WERI-Rb-1 (cell line): ENCODE data around the gene MUC4.
"Not testable (repeated sequence)": the region's sequence is repeated elsewhere in the genome, so short reads cannot be mapped to it uniquely, and the experiment has no call there.

ENCODE experiments used
- DNase-seq: peaks from one replicate; pipeline ENCODE4 v3.0.0-alpha.2; 2020
- H3K27ac ChIP-seq: fragments of 250-450 bp; sonication (Bioruptor Pico); 2 replicates; pipeline ENCODE4 v1.5.1; 2020; ENCODE audit warnings: mild to moderate bottlenecking, moderate library complexity
- H3K27me3 ChIP-seq: fragments of 250-450 bp; sonication (Bioruptor Pico); 2 replicates; pipeline ENCODE4 v1.5.1; 2021; ENCODE audit warnings: mild to moderate bottlenecking, low read depth, moderate library complexity; ENCODE audit not compliant: insufficient read depth, severe bottlenecking
- H3K36me3 ChIP-seq: fragments of 250-450 bp; sonication (Bioruptor Pico); 2 replicates; pipeline ENCODE4 v1.5.1; 2020; ENCODE audit warnings: mild to moderate bottlenecking, moderate library complexity
- H3K4me3 ChIP-seq: 2 replicates; pipeline ENCODE4 v1.5.1; 2011; ENCODE audit warnings: low read depth, mild to moderate bottlenecking, control low read depth, low read length
- H3K9me3 ChIP-seq: fragments of 250-450 bp; sonication (Bioruptor Pico); 2 replicates; pipeline ENCODE4 v1.5.1; 2021; ENCODE audit warnings: mild to moderate bottlenecking, moderate library complexity; ENCODE audit not compliant: severe bottlenecking
- CTCF ChIP-seq: IDR thresholded peaks from 2 replicates; pipeline ENCODE4 v1.5.1; 2011; ENCODE audit warnings: low read depth, mild to moderate bottlenecking, control low read depth, inconsistent platforms, low read length

Gene MUC4

GRCh38 chr3:195828762-195829161 lies 17.0 kb upstream of the MUC4 start:
- Histone ChIP-seq H3K27ac (no peak overlapping the region), H3K36me3 (no peaks in the 10 kb centered on the region), H3K9me3 (no peaks in the 10 kb centered on the region), H3K27me3 (no peaks in the 10 kb centered on the region), H3K4me3 (no peak overlapping the region)
- no peak for DNase-seq
- no peak for TF ChIP-seq CTCF

DNA sequence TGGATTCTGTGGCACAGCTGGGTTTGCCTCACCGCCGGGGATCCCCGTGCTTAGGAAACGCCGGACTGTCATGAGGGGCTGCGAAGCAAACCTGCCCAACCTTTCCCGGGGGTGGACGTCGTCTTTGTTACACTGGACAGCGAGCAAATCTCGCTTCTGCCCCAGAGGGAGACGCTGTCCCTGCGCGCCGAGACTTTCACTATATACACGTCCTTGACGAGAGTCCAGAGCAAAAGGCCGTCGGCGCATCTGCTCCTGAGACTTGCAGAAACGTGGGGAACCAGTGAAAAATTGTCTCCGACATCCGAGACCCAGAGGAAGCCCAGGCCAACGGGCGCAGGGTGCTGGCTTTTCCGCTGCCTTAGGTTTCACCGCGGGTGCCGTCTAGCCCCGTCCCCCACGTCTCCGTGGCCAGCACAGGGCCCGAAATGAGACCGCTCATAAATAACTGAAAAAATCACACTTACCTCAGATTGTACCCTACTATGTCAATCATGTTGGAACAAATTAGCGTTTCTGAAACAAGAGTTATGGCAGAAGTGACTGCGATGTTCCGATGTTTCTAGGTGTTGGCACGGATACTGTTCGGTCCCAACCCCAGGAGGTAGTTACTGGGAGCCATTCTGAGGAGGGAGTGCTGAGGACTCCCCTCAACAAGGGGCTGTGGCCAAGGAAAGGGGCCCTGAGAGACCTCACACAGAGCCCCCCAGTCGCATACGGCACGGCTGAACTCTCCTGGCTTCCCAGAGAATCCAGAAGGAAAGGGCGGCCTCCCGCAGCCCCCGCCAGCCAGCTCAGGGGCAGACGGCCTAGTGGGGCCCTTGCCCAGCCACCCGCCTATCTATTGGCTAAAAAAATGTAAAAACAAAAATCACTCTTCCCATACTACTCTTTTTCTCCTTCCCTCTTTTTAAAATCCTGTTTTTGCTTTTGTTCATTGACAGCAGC lies 14.4 kb upstream of the MUC4 start:
- no peaks in the 10 kb centered on the region for H3K9me3 ChIP-seq
- no peaks in the 10 kb centered on the region for H3K27me3 ChIP-seq
- H3K36me3 ChIP-seq = no peaks in the 10 kb centered on the region
- DNase-seq = no peak
- H3K27ac ChIP-seq = no peak overlapping the region
- H3K4me3 ChIP-seq = no peak overlapping the region
- no peak for TF ChIP-seq CTCF

DNA sequence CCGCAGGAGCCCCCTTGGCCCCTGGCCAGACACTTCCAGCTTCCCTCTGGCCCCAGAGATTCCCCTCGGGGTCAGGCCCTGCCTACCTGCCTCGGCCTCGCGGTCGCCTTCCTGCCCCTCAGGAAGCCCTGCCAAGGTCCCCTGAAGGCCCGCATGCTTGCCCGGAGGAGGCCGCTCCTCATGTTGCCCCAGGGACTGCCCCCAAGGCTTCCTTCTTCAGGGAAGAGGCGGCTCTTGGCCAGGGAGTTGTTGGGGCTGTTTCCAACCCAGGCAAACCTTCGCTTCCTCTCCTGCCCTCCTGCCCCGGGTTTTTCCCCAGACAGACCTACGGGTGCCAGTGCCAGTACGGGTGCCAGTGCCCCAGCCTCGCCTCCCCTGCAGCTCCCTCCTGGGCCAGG lies 13.5 kb upstream of the MUC4 start:
- no peak for TF ChIP-seq CTCF
- H3K36me3 ChIP-seq = no peaks in the 10 kb centered on the region
- H3K27ac ChIP-seq = no peak overlapping the region
- H3K9me3 ChIP-seq = no peaks in the 10 kb centered on the region
- no peaks in the 10 kb centered on the region for H3K27me3 ChIP-seq
- DNase-seq = no peak
- no peak overlapping the region for H3K4me3 ChIP-seq

DNA sequence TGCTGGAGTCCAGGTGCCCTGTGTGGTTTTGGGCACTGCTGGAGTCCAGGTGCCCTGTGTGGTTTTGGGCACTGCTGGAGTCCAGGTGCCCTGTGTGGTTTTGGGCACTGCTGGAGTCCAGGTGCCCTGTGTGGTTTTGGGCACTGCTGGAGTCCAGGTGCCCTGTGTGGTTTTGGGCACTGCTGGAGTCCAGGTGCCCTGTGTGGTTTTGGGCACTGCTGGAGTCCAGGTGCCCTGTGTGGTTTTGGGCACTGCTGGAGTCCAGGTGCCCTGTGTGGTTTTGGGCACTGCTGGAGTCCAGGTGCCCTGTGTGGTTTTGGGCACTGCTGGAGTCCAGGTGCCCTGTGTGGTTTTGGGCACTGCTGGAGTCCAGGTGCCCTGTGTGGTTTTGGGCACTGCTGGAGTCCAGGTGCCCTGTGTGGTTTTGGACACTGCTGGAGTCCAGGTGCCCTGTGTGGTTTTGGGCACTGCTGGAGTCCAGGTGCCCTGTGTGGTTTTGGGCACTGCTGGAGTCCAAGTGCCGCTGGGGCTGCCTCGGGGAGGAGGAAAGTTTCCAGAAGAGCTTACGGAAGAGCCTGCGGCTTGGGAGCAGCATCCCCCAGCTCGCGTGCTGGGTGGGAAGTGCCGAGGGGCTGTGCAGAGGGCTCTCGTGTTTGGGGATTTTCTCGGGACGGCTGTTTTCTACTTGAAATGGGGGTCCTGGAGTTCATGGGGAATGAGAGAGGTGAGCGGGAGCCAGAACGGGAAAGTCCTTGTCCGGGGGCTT lies 12.9 kb upstream of the MUC4 start:
- not testable (repeated sequence) for DNase-seq, H3K27ac ChIP-seq, H3K4me3 ChIP-seq, H3K9me3 ChIP-seq, H3K27me3 ChIP-seq, H3K36me3 ChIP-seq

- no peaks in the 10 kb centered on the region for H3K36me3 ChIP-seq
- H3K27ac ChIP-seq = no peak overlapping the region
- H3K4me3 ChIP-seq = no peak overlapping the region
- no peak for DNase-seq
- H3K9me3 ChIP-seq = no peaks in the 10 kb centered on the region
- no peak for TF ChIP-seq CTCF
- no peaks in the 10 kb centered on the region for H3K27me3 ChIP-seq
These were observed 12.3 kb upstream of the MUC4 start for GRCh38 chr3:195823999-195824398.

DNA sequence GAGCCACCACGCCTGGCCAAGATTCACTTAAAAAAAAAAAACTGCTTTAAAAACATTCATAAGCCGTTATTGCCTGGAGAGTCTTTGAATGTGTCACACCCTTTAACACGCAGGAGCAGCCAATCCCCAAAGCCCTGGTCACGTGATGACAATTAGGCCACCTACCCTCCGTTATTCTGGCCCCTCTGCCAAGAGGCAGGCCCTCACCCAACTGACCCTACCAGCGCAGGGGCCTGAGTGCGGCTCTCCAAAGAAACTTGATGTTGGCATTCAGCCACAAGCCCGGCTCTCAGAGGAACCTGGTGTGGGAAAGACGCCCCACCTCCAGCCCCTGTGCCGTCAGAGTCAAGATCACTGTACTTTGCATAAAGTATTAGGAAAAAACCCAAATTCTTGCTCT lies 11.6 kb upstream of the MUC4 start:
- H3K36me3 ChIP-seq = no peaks in the 10 kb centered on the region

More for the DNA sequence above, 11.6 kb upstream of the MUC4 start:
- no peaks in the 10 kb centered on the region for H3K9me3 ChIP-seq
- H3K27ac ChIP-seq = no peak overlapping the region
- TF ChIP-seq CTCF = no peak
- H3K4me3 ChIP-seq = no peak overlapping the region
- H3K27me3 ChIP-seq = no peaks in the 10 kb centered on the region
- no peak for DNase-seq
